ENCODE results near the gene SLC39A1. TPM values are rescaled to one million over a fixed set of nuclear protein-coding genes. Genes with fewer than 3 reads are reported as not detected.

The SLC39A1 gene
- total RNA-seq, 4 donors from 2014 or later = 37.1 to 63.2 (median 47.9) TPM

DNA sequence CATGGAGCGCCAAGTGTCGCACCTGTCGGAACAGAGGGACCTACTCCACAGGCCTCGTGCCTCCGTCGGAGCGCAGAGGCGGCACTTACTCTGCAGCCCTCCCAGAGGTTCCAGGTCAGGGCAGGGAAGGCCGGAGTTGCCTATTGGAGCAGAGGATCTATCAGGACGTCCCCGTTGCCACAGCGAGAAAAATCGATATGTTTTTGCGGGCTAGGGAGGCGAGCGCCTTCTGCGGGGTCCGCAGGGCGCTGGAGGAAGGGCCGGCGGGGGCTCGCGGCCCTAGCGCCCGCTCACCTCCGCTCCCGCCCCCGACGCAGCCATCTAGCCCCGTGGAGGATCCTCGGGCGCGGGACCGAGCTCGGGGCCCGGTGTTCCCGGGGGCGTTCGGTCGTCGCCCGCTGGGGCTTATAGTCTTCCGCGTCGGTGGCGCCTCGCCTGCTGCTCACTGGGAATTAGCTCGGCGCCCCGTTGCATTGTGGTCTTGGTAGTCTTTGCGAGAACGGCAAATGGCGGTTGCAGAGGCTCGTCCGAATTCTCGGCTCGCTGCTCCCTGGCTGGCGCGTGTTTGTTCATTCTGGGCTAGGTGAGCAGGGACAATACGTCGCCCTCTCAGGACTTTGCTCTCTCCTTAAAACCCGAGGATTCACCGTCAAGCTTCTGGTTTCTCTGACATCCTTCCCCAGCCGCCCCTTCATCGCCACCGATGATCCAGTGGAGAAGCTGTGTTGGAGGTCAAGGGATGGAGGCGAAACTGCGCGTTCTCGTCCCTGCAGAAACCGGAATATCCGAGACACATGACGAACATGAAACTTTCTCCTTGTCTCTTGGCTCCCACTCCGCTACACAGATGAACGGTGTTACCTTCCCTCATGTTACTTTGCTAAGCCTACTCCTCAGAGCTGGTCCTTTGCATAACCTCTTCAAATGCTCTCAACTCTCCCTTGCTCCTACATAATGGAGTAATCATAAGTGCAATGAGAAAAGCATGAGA, 14.2 kb upstream of the SLC39A1 start, which contains the start of gene JTB:
JTB (minus strand) TSS at position 425 of the 991 bp plus-strand sequence; CDS start at position 3, 422 bp downstream.
- in situ Hi-C loops (cut with MboI; ENCODE audit: low sequenced_read_pairs in 4 of 4) = loop anchor here (10.0 to 25.0 kb wide), 5 partner anchors 163 to 465 kb away; partner anchors contain the start of genes ILF2 (in 2 of the 4), SNAPIN (in 2 of the 4), NPR1 (in 1 of the 4) and S100A3 (in 1 of the 4)
- Histone ChIP-seq H3K9me3 (no peaks in the 10 kb centered on the region), H3K36me3 (peaks cover 0 to 36% of the 10 kb centered on the region in 2 donors), H3K27ac (peak within 1 kb of the TSS; percentile 92 to 100 (median 92)), H3K27me3 (no peaks in the 10 kb centered on the region), H3K4me3 (peak within 1 kb of the TSS; percentile 71 to 100 (median 81)), H3K4me1 (peaks cover 20 to 24% of the 10 kb centered on the region in 2 donors)
- ATAC-seq = peak; percentile 95 to 97
- TF ChIP-seq POLR2A (IDR thresholded peaks at IDR 0.05) = peak; percentile 98
- TF ChIP-seq, protein P1, sequence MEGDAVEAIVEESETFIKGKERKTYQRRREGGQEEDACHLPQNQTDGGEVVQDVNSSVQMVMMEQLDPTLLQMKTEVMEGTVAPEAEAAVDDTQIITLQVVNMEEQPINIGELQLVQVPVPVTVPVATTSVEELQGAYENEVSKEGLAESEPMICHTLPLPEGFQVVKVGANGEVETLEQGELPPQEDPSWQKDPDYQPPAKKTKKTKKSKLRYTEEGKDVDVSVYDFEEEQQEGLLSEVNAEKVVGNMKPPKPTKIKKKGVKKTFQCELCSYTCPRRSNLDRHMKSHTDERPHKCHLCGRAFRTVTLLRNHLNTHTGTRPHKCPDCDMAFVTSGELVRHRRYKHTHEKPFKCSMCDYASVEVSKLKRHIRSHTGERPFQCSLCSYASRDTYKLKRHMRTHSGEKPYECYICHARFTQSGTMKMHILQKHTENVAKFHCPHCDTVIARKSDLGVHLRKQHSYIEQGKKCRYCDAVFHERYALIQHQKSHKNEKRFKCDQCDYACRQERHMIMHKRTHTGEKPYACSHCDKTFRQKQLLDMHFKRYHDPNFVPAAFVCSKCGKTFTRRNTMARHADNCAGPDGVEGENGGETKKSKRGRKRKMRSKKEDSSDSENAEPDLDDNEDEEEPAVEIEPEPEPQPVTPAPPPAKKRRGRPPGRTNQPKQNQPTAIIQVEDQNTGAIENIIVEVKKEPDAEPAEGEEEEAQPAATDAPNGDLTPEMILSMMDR (IDR thresholded peaks at IDR 0.05 in 4 of 5, conservative IDR thresholded peaks at IDR 0.05 in 1 of 5) = no peak
- DNase-seq = peak; percentile 86 to 87
- intact Hi-C loops (cut with DNase I; ENCODE audit: low total_unique reads) = no loop called here

DNA sequence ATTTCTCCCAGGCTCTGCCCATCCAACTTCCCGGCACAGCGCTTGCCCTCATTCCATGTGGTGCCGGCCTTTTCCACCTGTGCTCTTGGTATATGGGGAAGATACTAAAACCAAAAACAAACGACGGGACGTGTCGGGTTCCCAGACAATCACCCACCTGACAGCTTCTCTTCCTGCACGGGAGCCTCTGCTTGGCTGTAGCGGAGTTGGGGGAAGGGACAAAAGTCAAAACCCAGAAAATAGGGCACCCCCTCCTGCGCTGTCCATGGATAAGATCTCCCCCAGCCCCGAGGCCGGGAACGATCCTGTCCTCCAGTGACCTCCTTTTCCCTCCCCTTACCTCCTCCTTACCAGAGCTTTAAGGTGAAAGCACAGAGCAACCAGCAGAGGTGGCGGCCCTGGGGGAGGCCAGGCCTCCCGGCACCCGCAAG, 13.5 kb upstream of the SLC39A1 start:
- intact Hi-C loops (cut with DNase I; ENCODE audit: low total_unique reads) (no loop called here), in situ Hi-C loops (cut with MboI; ENCODE audit: low sequenced_read_pairs in 4 of 4) (loop anchor here (10.0 to 25.0 kb wide), 5 partner anchors 162 to 465 kb away; partner anchors contain the start of genes ILF2 (in 2 of the 4), SNAPIN (in 2 of the 4), NPR1 (in 1 of the 4) and S100A3 (in 1 of the 4))
- no peak for TF ChIP-seq POLR2A (IDR thresholded peaks at IDR 0.05)
- TF ChIP-seq, protein P1 (IDR thresholded peaks at IDR 0.05 in 4 of 5, conservative IDR thresholded peaks at IDR 0.05 in 1 of 5) = no peak
- H3K4me1 ChIP-seq = peaks cover 20 to 24% of the 10 kb centered on the region in 2 donors
- H3K36me3 ChIP-seq = peaks cover 0 to 36% of the 10 kb centered on the region in 2 donors
- H3K4me3 ChIP-seq = peak overlapping the region; percentile 71 to 100 (median 81)
- ATAC-seq (peak; percentile 9 to 15), DNase-seq (no peak)
- H3K27ac ChIP-seq = peak overlapping the region; percentile 92 to 100 (median 92)
- no peaks in the 10 kb centered on the region for H3K27me3 ChIP-seq
- no peaks in the 10 kb centered on the region for H3K9me3 ChIP-seq

DNA sequence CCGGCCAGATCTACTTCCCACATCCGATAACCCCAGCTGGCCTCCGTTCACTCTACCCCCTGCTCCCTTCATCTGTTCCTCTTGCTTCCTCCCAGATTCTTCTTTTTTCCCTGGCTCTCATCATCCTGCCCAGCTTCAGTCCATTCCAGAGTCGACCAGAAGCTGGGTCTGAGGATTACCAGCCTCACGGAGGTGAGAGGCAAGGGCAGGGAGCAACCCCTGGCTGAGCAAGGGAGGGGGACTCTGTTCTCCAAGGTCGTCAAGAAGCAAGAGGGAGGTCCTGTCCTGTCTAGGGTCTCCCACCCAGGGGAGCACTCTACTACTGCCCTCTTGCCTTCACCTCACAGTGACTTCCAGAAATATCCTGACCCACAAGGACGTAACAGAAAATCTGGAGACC, 10.2 kb upstream of the SLC39A1 start:
- in situ Hi-C loops (cut with MboI; ENCODE audit: low sequenced_read_pairs in 4 of 4) = loop anchor here in 1 of 4 donors (10.0 kb wide), 1 partner anchor 159 kb away; no protein-coding TSS in a partner anchor
- Histone ChIP-seq H3K4me1 (peaks cover 21% of the 10 kb centered on the region in 2 donors), H3K9me3 (no peaks in the 10 kb centered on the region), H3K36me3 (peaks cover 0 to 36% of the 10 kb centered on the region in 2 donors), H3K27me3 (no peaks in the 10 kb centered on the region), H3K27ac (no peak overlapping the region), H3K4me3 (no peak overlapping the region)
- intact Hi-C loops (cut with DNase I; ENCODE audit: low total_unique reads) = no loop called here
- DNase-seq (no peak), ATAC-seq (no peak)
- TF ChIP-seq POLR2A (IDR thresholded peaks at IDR 0.05) = no peak
- TF ChIP-seq, protein P1 (IDR thresholded peaks at IDR 0.05 in 4 of 5, conservative IDR thresholded peaks at IDR 0.05 in 1 of 5) = no peak

DNA sequence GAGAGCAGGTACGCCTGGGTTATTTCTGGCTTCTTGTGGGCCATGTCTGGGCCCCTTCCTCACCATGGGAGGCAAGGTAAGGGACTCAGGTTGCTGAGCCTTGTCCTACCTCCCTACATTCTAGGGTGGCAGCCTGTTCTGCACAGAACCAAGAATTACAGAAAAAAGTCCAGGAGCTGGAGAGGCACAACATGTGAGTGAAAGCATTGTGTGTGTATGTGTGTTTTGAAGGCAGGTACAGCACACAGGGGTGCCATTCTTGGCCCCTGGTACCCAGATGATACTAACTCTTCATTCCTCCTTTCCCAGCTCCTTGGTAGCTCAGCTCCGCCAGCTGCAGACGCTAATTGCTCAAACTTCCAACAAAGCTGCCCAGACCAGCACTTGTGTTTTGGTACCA, 9.7 kb upstream of the SLC39A1 start:
- TF ChIP-seq, protein P1 (IDR thresholded peaks at IDR 0.05 in 4 of 5, conservative IDR thresholded peaks at IDR 0.05 in 1 of 5) = no peak
- no peak for TF ChIP-seq POLR2A (IDR thresholded peaks at IDR 0.05)
- Histone ChIP-seq H3K9me3 (no peaks in the 10 kb centered on the region), H3K4me1 (peaks cover 21% of the 10 kb centered on the region in 2 donors), H3K4me3 (no peak overlapping the region), H3K27ac (no peak overlapping the region), H3K27me3 (no peaks in the 10 kb centered on the region), H3K36me3 (peaks cover 0 to 36% of the 10 kb centered on the region in 2 donors)
- in situ Hi-C loops (cut with MboI; ENCODE audit: low sequenced_read_pairs in 4 of 4) (loop anchor here in 1 of 4 donors (10.0 kb wide), 1 partner anchor 158 kb away; no protein-coding TSS in a partner anchor), intact Hi-C loops (cut with DNase I; ENCODE audit: low total_unique reads) (no loop called here)
- no peak for DNase-seq
- no peak for ATAC-seq

All from gastrocnemius medialis (tissue), 4 donors.